Osteocyte (in vitro differentiated cells): ENCODE results near the gene TUBB2A. TPM values are rescaled to one million over a fixed set of nuclear protein-coding genes. Genes with fewer than 3 reads are reported as not detected.

Source experiments
- DNase-seq: peaks from one replicate; pipeline ENCODE4 v3.0.0; 2021; ENCODE audit warnings: mixed read lengths; ENCODE audit not compliant: unreplicated experiment; ENCODE audit errors: extremely low spot score
- H3K27ac Mint-ChIP-seq: one replicate; pipeline ENCODE4 v1.8.0; 2021; ENCODE audit warnings: mild to moderate bottlenecking, mixed read lengths; ENCODE audit not compliant: unreplicated experiment
- H3K27me3 Mint-ChIP-seq: one replicate; pipeline ENCODE4 v1.8.0; 2021; ENCODE audit warnings: mixed read lengths; ENCODE audit not compliant: unreplicated experiment
- H3K36me3 Mint-ChIP-seq: one replicate; pipeline ENCODE4 v1.8.0; 2021; ENCODE audit warnings: mixed read lengths; ENCODE audit not compliant: unreplicated experiment
- H3K4me1 Mint-ChIP-seq: one replicate; pipeline ENCODE4 v1.8.0; 2021; ENCODE audit warnings: mixed read lengths; ENCODE audit not compliant: unreplicated experiment
- H3K4me3 Mint-ChIP-seq: one replicate; pipeline ENCODE4 v1.8.0; 2021; ENCODE audit warnings: mild to moderate bottlenecking, moderate library complexity, mixed read lengths; ENCODE audit not compliant: unreplicated experiment
- H3K9me3 Mint-ChIP-seq: one replicate; pipeline ENCODE4 v1.8.0; 2021; ENCODE audit warnings: mixed read lengths; ENCODE audit not compliant: unreplicated experiment
- CTCF ChIP-seq: fragments of 200-600 bp; sonication (generic); IDR thresholded peaks from 2 replicates; pipeline ENCODE4 v1.5.0; 2021; ENCODE audit warnings: antibody characterized with exemption, mild to moderate bottlenecking, moderate library complexity
- total RNA-seq: library from RNA; stranded (reverse); gene quantifications from 2 replicates; pipeline ENCODE4 v1.2.1, GENCODE V29; 2021

Gene TUBB2A
- total RNA-seq, 1 donor from 2014 or later, result 92.3 TPM

- no peak for TF ChIP-seq CTCF
- no peak for DNase-seq
- H3K27me3 Mint-ChIP-seq, result no peaks in the 10 kb centered on the region
- H3K27ac Mint-ChIP-seq, result no peak overlapping the region
- peaks cover 14% of the 10 kb centered on the region for H3K4me1 Mint-ChIP-seq
- no peak overlapping the region for H3K4me3 Mint-ChIP-seq
- no peaks in the 10 kb centered on the region for H3K9me3 Mint-ChIP-seq
- H3K36me3 Mint-ChIP-seq, result peaks cover 35% of the 10 kb centered on the region
These were observed 20.1 kb downstream of the TUBB2A start for GRCh38 chr6:3137057-3137777.

DNA sequence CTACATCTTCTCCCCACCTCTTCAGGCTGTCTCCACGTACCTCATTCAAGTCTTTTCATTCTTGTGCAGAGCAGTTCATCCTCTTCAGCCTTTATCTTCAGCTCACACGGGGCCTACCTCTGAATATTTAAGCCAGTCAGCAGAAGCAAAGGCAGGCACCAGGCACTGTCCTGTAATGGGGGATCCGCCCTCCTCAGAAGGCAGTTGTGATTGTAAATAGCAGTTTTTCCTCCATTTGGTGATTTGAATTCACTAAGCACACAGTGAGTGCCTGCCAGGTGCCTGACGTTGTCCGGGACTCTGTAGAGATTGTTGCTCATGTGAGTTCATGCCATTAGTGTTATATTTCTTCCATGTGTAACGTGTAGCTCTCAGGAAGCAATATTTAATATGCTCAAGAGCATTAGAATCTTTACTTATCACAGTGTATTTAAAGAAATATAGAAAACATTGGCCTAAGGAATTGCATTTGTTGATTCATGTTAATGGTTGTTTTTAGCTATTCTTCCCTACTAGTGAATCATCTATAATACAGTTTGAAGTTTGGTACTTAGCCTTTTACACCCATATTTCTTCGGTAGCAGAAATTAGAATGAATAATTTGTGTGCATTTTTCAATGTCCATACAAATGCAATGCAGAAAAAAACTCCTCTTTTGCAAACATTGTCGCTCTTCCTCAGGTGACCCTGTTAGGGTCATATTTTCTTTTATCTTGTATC, 20.9 kb downstream of the TUBB2A start:
- Mint-ChIP-seq H3K4me3 (no peak overlapping the region), H3K4me1 (peaks cover 14% of the 10 kb centered on the region), H3K27ac (no peak overlapping the region), H3K27me3 (no peaks in the 10 kb centered on the region), H3K36me3 (peaks cover 42% of the 10 kb centered on the region), H3K9me3 (no peaks in the 10 kb centered on the region)
- no peak for TF ChIP-seq CTCF
- DNase-seq, result no peak

DNA sequence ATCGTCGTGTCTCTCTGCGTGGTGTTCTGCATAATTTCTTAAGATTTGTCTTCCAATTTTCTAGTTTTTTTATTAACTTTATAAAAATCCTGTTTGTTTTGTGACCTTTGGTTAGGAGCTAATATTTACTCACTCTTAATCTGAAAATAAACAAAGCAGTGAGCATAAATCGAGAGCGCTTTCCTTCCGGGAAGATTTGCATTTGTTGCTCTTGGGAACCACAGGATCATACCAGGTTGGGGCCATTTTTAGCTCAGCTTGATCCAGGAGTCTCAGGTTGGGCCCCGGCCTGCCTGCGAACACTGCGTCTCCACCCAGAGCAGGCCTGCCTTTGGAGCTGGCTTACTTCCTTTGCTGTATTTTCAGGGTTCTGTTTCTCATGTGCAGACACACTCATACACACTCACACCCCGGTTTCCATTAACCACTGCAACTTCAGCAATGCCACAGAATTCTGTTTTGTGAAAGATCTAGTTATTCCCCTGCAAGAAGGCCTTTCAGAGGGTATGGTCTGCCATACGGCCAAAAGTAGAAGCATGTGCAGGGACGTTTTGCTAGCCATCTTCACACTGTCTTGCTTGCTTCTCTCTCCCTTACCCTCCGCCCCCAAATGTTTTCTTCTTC, 21.6 kb downstream of the TUBB2A start:
- Mint-ChIP-seq H3K27ac (no peak overlapping the region), H3K27me3 (no peaks in the 10 kb centered on the region), H3K9me3 (no peaks in the 10 kb centered on the region), H3K4me1 (peaks cover 14% of the 10 kb centered on the region), H3K4me3 (no peak overlapping the region), H3K36me3 (peaks cover 42% of the 10 kb centered on the region)
- no peak for DNase-seq
- no peak for TF ChIP-seq CTCF

GRCh38 chr6:3133515-3133914, 23.8 kb downstream of the TUBB2A start:
- Mint-ChIP-seq H3K4me3 (no peak overlapping the region), H3K9me3 (no peaks in the 10 kb centered on the region), H3K36me3 (peaks cover 42% of the 10 kb centered on the region), H3K27ac (no peak overlapping the region), H3K4me1 (peaks cover 3% of the 10 kb centered on the region), H3K27me3 (no peaks in the 10 kb centered on the region)
- no peak for DNase-seq
- no peak for TF ChIP-seq CTCF

- H3K4me3 Mint-ChIP-seq, result no peak overlapping the region
- H3K4me1 Mint-ChIP-seq, result no peaks in the 10 kb centered on the region
- no peaks in the 10 kb centered on the region for H3K27me3 Mint-ChIP-seq
- no peak overlapping the region for H3K27ac Mint-ChIP-seq
- TF ChIP-seq CTCF, result no peak
- H3K9me3 Mint-ChIP-seq, result no peaks in the 10 kb centered on the region
- H3K36me3 Mint-ChIP-seq, result peaks cover 33% of the 10 kb centered on the region
- DNase-seq, result no peak
These were observed 25.6 kb downstream of the TUBB2A start for GRCh38 chr6:3131695-3132094.
